ENCODE results near the gene C6orf132.

C6orf132 gene

DNA sequence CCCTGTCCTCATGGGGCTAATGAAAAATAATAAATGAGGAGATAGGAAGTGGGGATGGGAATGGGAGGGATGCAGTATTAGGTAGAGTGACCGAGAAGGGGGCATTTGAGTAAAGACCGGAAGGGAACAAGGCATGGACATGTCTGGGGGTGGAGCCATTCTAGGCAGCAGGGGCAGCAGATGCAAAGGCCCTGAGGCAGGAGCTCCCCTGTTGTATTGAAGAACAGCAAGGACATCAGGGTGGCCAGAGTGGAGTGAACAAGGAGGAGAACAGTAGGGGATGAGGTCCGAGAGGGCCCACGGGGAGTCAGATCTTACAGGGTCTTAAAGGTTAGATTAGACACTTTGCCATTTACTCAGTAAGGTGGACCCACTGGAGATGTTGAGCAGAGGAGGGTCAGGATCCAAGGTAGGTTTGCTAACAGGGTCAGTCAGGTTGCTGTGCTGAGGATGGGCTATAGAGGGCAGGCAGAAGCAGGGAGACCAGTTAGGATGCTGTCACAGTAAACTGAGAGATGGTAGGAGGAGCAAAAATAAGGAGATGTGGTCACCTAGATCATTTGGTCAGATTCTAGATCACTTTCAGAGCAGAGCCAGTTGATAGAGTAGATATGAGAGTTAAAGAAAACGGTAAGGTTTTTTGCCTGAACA lies 73.4 kb downstream of the C6orf132 start:
- DNase-seq, result no peak

- no peak for DNase-seq
Observed at GRCh38 chr6:42068173-42068572, 74.2 kb downstream of the C6orf132 start.

- DNase-seq, result no peak
Observed at GRCh38 chr6:42066156-42066675, 76.2 kb downstream of the C6orf132 start.

DNA sequence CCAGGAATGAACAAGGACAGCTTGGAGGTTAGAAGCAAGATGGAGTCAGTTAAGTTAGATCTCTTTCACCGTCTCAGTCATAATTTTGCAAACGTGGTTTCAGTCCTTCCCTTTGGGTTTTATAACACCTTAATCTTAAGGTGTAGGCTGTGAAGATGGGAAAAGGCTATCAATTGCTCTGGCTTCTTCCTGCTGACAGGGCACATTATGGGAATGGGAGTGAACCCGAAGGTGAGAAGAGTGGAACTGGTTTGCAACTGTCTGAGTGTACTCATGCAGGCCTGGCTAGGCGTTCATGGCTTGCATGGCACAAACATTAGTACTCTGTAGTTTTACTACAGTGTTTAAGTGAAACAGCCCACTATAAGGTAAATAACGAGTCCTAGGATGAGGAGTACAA lies 82.7 kb downstream of the C6orf132 start:
- DNase-seq, result no peak

DNA sequence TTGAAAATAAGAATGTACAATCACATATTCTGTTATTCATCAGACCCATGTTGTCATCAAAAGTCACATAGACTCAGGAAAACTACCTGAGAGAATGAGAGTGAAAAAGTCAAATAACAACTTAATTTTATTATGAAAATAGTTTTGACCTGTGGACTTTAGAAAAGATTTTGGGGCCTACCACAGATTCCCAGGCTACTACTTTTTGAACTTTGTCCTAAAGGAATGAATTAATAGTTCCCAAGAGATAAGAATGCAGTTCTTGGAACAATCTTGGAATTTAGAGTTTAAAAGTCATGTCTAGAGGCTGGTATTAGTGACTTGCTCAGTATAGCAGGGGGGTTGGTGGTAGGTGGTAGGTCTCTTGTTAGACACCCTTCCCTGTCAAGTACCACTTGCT lies 88.8 kb downstream of the C6orf132 start:
- DNase-seq, result no peak

GRCh38 chr6:42051268-42051653 lies 91.2 kb downstream of the C6orf132 start:
- no peak for DNase-seq

Measured in stimulated activated CD4-positive, alpha-beta T cell treated with anti-CD3 and anti-CD28 coated beads, Interleukin-1b, Interleukin-23, amount 100 ng/mL, for 48 hours (primary cell).